NCI-H524 (cell line): ENCODE measurements around the gene MORF4L2.
A peak's percentile ranks its signal among the peaks of the same experiment; 100 is the strongest.

Experiments used
- DNase-seq, 2 experiments: peaks; one replicate each; lab custom pipeline; 2025; lab: John Stamatoyannopoulos, UW

The MORF4L2 gene

DNA sequence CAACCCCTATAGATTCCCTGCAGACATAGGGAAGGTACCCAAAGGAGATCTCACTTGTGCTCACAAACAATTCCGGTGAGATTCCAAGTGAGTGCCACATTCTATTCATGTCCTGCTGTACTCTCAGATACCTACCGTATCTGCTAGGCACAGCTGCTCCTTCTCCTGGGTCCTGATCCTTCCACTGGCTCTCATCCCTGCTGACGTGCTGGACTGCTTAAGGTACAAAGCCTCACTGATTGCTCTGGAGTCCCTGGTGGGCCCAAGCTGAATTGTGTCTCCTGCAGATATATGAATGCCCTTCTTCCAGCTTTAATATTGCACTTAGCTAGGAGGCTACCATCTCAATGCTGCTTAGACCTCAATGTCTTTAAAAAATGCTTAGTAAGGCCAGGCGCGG lies 55.4 kb downstream of the MORF4L2 start:
- DNase-seq: no peak

DNA sequence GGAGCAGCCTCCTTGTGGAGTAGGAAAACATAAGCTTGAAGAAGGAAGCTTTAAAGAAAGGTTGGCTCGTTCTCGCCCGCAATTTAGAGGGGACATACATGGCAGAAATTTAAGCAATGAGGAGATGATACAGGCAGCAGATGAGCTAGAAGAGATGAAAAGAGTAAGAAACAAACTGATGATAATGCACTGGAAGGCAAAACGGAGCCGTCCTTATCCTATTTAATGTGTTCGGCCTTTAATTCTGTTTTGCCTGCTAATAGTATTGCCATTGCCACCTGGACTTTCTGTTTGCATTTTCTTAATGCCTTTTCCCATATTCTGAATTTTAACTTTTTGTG lies 56.4 kb downstream of the MORF4L2 start:
- no peak for DNase-seq

DNA sequence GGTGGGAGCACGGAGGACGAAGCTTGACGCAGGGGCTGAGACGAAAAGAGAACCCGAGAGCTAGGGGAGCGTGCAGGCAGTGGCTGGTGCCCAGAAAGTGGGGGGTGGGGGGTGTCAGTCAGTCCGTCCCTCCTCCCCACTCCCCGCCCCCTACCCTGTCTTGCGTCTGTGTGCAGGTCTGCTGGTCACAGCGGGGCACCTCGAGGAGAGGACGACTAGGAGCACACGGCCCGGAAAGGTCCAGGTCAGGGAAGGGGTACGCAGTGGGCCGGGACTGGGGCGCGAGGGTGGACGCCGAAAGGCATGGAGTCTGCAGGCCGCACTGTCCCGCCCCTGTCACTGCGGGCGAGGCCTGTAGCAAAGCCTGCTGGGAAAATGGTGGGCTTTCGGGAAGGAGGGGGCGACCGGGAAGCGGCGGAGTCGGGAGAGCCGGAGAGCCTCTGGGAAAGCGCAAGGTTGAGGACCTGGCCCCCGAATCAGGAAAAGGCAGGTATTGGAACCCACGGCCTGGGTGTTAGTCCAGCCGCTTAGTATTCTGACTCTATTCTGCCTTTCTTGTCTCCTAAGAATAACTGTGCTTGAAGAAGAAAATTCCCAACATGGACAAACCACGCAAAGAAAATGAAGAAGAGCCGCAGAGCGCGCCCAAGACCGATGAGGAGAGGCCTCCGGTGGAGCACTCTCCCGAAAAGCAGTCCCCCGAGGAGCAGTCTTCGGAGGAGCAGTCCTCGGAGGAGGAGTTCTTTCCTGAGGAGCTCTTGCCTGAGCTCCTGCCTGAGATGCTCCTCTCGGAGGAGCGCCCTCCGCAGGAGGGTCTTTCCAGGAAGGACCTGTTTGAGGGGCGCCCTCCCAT lies 57.0 kb downstream of the MORF4L2 start:
- peak; percentile 64 to 86 for DNase-seq

DNA sequence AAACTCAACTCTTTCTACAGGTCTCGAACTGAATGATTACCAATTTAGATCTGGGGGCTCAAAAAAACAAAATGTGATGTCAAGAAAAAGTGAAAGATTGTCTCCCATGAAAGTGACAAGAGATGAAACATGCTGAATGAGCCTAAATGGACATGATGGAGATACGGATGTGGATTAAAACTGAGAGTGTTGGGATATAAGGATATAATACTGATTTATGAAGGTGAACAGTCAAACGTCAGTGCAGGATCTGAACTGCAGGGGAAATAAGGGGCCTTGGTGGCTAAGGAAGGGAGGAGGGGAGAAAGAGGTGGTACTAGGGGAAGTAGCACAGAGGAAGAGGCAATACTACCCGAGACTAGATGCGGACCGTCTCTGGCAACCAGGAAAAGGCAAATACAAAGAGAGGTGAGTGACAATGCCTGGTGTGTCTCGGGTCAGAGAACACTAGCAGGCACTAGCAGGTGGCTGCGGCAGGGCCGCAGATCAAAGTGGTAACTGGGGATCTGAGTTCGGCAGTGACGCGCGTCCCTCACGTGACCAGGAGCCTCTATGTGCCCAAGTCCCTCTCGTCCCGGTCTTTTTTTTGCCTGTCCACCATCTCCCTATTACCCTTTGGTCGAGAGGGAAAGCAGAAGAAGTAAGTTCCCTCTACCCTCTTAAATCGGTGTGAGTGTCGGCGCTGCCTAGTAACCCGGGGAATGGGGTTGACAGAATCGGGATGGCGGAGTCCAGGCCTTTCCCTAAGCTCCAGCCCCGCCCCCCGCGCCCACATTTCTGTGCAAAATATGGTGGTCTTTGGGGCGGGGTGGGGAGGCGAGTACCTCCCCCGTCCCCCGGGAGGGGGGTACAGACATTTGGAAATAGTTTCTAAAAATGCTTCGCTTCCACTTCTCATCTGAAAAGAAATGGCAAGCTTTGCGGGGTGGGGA lies 57.8 kb downstream of the MORF4L2 start, which contains the start of gene TCEAL1:
TCEAL1 (plus strand) TSS at position 590 of the 932 bp plus-strand sequence. CDS start 942 bp downstream, outside the sequence.
- DNase-seq: peak; percentile 54 to 64

DNA sequence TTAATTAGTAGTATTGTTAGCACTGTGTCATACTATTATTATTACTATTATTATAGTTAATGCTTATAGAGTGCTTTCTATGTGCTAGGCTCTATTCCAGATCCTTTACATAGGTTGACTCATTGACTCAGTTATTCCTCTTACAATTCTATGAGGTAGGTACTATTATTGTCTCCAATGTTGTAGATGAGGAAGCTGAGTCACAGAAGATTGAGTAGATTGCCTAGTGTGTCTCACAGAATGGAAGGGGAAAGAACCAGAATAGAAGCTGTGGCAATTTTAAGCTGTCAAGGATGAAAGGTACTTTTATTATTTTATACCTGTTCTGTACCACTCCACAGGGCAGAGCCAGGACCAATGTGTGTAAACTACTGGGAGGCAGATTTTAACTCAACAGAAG lies 59.6 kb downstream of the MORF4L2 start:
- no peak for DNase-seq
